HG03558 (cell line): ENCODE measurements around the gene AFTPH.

Experiments
- ATAC-seq: cut with Tn5 transposase; IDR thresholded peaks from one replicate; pipeline ENCODE4 v1.9.1; 2021; ENCODE audit warnings: moderate number of reproducible peaks; ENCODE audit not compliant: unreplicated experiment; ENCODE audit errors: extremely low read depth

AFTPH gene

GRCh38 chr2:64626963-64627760, 103.0 kb downstream of the AFTPH start:
- ATAC-seq: no peak

- no peak for ATAC-seq
Observed at GRCh38 chr2:64627860-64628841, 104.0 kb downstream of the AFTPH start.

GRCh38 chr2:64629329-64629781, 105.2 kb downstream of the AFTPH start:
- no peak for ATAC-seq

- no peak for ATAC-seq
Observed at GRCh38 chr2:64629875-64630274, 105.7 kb downstream of the AFTPH start.

DNA sequence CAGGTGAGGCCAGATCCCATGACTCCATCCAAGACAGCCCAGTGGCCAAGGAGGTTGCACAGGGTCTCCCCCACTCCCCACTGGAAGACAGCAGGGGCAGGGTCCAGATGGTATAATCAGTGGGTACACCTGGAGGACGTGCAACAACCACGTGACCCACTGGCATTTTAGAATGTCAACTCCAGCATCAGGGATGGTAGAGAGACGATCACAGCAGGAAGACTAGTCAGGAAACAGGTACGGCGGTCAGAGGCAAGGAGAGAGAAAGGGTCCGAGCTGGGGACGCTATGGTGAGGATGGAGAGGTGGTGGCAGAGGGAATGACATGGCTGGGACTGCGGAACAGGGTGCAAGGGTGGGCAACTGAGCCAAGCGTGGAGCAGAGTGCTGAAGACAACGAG, 106.6 kb downstream of the AFTPH start:
- ATAC-seq: no peak

DNA sequence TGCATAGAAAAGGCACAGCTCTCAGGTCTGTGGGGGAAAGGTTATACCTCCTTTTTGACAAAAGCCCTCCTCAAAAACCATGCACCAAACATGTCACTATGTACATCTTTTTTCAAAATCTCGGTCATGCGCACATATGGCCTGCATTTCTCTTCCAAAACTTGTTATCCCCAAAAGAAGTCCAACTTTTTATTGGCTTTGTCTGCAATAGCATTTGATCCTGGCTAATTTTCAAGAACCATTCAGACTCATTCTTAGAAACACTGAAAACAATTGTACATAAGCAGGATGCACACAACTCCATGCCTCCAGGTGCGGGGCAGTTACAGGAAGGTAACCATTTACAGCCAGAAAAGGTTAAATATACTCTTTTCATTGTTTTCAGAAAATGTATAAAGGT, 107.6 kb downstream of the AFTPH start:
- no peak for ATAC-seq

DNA sequence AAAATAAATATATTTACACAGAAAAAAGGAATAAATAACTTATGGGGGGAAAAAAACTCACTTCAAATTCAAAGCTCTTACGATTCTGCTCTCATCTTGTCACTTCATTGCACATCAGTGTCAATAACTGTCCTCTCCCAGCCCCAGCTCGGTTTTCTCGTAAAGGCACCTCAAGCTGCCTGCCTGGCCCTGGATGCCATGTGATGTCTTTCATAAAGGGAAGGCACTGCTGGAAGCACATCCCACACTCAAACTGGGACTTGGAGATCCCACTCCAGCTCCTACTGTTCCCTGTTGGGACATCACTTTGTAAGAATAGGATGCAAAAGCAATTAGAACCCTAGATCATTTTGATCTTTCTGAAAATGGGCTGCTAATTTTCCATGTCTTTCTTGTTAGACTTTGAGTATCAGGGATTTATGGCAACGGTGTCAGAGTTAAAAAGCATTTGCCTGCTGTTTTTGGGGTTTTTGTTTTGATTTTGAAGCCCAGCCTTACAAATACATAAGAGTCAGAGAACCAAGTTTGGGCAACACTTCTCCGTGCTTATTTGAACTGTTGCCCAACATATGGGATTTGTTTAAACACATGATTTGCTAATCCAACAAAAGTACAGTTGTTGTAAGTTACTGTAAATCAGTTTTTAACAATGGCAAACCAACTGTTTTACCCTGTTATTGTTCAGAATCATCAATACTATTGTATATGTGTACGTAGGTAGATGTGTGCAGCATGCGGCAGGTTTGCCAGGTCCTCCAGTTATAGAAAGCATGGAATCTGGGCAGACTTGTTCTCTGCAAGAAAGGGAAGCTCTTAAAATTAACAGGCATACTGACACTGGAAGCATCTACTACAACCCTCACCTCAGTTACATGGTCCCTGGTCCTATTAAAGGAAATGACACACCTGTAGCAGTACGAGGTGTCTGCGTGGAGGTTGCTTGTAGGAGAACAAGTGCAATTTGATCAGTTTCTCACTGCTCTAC, 109.0 kb downstream of the AFTPH start:
- ATAC-seq: no peak

DNA sequence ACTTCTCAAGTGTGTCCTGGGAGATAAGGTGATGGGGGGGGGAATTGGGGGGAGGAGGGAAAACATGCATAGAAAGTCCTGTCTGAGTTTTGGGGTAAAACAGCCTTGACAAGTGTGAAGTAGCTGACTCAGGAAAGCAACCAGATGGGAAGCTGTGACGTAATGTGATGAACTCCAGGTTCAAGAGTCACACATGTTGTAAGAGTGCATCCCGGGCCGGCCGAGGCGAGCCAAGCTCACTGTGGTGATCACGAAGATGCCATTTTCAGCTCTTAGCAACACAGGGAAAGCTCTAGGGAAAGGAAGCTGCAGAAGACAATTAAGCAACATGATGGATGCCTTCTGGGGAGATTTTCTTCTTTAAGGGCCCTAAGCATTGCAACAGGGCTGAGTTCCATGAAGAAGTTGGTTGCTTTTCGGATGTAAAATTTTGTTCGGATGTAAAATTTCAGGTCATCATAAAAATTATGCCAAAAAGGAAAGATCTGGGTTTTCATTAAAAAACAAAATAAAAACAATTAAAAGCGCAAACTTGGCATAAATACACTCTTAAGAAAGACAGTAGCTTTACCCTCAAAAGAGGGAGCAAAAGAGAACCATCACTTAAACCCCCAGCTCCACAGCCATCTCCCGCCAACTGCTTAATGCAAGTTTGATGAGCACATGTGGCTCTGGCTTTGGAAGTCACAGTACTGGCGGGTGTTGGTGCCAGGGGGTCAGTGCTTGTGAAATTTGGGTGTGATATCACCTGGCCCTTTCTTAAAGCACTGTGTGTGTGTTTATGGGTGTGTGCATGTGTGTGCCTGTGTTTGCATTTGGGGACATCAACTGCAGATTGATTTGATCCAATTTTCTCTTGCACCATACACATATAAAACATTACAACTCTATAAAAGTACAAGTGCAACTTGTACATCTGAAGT, 110.5 kb downstream of the AFTPH start:
- ATAC-seq: no peak

- ATAC-seq: peak; percentile 30
Observed at GRCh38 chr2:64635976-64636911, 112.1 kb downstream of the AFTPH start.

DNA sequence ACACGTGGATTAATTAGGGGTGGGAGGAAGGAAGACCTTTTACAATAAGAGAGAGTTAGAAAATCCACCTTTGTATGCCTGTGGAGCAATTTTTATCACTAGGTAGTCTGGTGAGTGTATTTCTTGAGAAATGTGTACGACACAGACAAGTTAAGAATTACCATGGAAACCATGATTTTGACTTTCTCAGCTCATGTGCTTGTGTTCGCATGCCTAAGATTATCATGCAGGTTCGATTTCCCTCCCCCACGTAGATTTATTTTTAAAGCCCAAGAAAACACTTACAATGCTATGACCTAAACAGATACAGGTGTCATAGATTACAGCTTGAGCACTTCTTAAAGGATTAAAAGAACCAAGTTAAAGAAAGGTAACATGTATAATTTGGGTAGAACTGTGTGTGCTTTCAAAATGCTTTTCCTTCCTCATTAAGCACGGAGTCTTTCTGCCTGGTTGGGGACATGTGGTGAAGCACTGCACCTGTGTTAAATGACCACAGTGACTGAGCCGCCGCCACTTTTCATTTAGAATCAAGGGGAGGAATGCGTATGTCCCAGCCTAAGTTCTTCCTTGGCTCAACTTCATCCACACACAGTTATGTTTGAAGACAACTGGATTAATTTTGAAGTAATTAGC, 113.0 kb downstream of the AFTPH start:
- ATAC-seq: no peak

DNA sequence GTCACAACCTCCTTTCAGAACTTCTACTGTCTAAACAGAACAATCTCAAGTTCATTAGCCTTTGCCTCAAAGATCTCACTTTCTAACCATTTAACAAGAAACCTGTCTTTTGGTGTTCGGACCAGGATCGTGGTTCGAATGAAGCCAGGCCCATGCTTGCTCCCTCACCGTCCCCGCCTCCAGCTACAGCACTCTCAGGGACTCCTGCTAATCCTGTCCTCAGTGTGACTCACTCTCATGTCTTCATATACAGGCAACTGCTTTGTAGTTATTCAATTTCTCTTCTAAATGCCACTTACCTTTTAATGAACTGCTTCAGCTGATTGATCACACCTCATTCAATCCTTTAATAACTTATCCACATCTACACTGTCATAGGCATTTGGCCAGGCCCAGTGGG, 113.8 kb downstream of the AFTPH start:
- no peak for ATAC-seq

DNA sequence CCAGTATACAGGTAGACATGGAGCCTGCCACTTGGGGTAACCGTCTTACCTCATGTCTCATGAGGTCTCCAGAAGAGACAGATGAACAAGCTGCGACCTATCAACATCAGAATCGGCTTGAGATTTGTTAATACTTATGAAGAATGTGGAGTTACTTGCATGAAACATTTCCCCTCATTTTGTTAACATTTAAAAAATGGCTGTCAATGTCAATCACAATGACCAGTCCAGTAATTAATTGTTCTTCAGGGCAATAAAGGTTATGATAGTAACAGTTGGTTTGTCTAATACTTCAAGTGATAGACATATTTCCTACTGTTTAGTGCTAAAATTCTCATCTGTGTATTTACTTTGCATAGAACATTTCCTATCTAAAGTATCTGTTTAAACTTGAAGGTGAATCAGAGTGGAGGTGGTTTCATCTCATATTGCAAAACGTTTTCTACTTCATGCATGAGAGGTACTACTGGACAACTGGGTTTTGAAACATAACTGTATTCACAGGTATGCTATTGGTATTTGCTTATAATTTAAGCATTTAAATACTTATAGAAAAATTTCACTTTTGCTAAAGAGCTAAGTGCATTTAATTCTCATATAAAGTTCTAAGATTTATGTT, 114.5 kb downstream of the AFTPH start:
- ATAC-seq: no peak

DNA sequence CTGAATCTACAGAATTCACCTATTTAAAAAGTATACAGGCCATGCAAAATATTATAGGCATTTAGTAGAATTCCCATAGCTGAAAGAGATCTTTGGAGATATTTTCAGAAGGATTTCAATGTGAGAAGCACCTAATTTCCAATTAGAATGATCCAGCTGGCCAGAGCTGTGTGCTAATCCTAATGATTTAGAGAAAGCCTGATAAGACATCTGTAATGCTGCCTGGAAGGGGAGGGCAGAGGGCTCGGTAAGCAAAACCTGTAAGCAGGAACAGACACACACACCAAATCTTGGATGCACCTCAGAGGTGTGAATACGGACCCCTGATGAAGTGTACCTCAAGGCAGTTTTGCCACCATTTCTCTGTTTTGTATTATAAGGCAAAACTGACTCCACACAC, 115.6 kb downstream of the AFTPH start:
- no peak for ATAC-seq

DNA sequence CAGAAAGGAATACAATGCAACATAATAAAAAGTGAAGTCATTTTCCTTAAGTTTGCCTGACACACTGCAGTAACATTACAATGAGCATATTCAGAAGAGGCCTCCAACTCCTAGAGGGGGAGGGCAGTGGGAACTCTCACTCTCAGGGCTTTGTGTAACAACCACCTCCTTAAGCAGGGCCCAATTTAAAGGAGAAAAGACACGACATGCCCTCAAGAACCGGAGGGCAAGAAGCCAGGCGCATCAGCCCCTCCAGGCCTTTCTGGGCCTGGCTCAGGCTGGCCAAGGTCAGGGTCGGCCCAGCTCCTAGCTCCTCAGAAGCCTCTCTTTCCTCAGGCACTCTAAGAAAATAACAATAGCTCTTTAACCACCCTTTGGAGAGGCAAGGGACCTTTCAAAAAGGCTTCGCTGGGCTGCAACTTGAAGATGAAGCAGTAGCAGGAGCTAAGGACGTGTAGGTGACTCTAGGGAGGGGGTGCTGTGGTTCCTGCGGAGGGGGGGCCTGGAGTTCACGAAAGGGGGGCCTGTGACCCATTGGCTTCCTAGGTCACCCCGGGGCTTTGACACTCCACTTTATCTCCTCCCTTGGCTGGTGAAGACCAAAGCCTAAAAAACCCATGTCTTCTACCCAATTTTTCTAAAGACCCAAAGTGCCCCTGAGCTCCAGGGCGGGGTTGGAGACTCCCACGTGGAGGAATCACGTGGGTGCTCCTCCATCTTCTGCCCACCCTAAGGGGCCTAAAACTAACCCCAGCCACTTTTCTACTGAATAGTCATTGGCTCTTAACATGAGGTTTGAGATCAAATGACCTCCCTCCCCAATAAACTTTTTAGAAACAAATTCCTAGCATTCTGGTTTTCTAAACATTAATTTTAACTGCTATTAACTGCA, 116.3 kb downstream of the AFTPH start:
- no peak for ATAC-seq

GRCh38 chr2:64641599-64641998, 117.5 kb downstream of the AFTPH start:
- ATAC-seq: no peak
